AML-193 (cell line): ENCODE results near the gene HMGB4.

Experiments used
- DNase-seq, 2 experiments: peaks; one replicate each; lab custom pipeline; 2025; lab: John Stamatoyannopoulos, UW

The HMGB4 gene, protein sequence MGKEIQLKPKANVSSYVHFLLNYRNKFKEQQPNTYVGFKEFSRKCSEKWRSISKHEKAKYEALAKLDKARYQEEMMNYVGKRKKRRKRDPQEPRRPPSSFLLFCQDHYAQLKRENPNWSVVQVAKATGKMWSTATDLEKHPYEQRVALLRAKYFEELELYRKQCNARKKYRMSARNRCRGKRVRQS

DNA sequence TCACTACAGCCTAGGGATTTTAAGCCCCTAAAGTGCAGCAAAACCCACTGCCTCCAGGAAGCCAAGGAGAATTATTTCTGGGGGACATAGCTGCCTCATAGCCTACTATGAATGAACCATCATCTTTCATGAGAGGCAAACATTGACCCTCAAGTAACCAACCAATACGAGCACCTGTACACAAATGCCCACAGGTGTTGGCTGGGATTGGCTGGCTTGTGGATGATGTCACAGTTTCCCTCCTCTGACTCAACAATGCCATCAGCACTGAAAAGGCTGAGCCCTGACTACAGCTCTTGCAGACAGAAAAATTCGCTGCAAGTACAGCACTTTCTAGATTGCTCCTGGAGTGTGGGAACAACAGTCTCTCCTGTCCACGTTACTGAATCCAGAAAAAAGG, at the start of gene HMGB4:
Gene HMGB4, plus strand, starts transcription at position 301 of the 400 bp plus-strand sequence. CDS start 113 bp downstream, outside the sequence.
- DNase-seq = no peak

DNA sequence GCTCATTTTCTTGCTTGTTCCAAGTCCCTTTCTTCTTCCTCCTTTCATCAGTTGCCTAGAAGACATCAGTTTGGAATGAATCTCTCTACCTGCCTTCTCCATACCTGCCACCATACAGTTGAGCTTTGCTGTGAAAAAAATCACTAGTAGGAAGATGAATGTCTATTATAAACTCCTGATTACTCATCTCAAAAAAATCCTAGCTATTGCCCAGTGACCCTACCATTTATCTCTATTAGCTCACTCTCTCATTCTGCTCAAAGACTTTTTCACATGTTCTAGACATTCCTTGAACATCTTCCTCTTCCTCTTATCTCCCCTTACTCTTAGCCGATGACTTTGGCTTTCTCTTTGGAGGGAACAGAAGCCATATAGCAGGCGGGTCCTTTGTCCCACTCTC, 49.7 kb upstream of the HMGB4 start:
- no peak for DNase-seq

DNA sequence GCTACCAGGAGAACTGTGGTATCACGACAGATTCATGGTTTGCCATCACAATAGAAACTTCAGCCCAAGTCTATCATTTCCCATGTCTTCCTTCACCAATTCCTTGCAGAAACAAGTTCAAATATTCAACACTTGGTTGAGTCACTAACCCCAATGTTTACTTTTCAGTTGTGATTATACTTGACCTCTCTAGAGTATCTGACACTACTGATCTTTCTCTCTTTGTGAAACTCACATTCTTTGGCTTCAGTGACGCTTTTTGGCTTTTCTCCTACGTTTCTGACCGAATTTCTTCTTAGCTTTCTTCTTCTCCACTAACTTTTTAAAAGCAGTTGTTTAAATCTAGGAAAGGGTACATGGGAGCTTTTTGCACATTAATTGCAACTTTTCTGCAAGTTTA, 48.8 kb upstream of the HMGB4 start:
- DNase-seq = no peak

DNA sequence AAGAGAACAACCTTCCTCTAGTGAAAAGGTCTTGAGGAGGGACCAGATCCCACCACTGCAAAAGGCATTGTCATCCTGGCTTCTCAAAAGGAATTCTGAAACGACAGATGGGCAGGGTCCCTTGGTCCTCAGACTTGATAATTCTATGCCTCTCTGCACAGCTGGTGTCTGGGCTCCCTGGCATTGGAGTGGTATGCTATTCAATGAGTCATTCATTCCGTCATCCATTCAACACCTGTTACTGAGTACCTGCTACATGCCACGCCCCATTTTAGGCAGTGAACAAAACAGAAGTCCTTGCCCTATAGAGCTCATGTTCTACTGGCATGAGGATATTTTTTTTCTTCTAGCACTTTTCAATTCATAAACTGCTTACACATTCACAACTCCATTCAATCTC, 45.8 kb upstream of the HMGB4 start:
- no peak for DNase-seq

DNA sequence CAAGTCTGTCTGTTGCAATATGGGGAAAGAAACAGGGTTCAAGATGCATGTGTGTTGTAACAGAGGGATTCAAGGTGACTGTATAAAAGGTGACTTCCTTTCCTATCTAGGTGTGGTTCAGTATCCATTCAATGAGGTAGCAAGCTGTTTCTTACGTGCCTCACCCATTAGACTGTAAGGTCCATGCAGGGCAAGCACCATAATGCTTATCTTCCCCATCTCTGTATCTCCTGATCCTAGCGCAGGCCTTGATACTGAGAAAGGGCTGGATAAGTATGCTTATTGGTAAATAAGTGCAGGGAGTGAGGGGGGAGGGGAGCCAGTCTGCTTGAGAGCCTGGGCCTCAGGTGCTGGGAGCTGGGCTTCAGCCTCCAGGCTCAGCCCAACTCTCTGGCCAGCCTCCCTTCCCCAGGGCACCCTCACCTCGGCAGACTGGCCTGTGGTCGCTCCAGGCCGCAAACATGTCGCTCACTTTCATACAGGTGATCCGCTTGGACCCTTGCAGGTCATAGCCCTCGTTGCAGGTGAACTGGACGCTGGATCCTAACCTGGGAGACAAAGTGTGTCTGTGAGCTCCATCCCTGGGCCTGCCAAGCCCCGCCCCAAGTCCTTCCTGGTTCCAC, 44.5 kb upstream of the HMGB4 start:
- no peak for DNase-seq

DNA sequence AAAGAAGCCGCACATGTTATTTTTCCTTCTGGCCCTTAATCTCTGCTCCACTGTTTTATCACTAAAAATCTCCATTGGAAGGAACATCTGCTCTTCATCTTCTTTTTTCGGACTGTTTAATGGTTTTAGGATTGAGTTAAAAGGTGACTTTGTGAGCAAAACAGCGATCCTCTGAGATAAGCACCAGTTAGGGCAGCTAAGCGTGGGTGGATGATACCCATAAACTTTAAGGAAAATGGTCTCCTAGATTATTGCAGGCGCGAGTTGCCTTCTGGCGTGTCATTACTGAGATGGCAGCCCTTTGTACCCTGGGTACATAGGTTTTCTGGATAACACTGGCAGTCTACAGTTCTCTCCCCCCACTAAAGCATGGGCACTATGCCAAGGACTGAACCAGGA, 44.0 kb upstream of the HMGB4 start:
- DNase-seq = no peak

DNA sequence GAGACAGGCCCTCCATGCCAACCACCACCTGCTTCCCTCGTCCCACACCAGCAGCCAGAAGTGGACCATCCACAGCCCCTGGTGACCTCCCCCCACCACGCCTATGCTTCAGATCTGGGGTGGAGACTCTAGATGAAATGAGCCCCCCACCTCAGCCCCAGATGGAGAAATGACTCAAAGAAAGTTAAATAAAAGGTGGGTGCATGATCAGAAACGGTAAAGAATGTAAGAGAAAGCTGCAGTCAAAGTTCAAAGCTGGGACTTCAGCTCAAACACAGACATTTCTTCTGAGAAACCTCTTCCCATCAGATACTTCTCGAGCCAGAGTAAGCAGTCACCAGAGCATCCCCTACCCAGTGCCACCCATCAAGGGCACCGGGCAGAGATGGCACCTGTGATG, 43.1 kb upstream of the HMGB4 start:
- DNase-seq = no peak

DNA sequence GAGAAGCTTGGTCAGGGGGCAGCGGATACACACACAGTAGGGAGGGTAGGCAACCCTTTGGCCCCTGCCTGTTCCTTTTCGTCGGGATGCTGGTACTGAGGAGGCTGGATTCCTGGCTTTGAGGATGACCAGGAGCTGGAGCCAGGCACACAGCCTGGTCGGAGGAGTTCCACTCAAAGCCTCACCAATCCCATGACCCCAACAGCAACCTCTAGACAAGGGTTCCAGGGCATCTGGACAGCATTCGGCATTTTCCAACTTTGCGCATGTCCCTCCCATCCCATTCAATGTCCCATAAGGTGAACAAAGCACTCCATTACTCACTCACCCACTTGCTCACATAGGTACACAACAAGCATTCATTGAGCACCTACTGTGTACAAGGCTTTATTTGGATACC, 42.6 kb upstream of the HMGB4 start:
- no peak for DNase-seq

DNA sequence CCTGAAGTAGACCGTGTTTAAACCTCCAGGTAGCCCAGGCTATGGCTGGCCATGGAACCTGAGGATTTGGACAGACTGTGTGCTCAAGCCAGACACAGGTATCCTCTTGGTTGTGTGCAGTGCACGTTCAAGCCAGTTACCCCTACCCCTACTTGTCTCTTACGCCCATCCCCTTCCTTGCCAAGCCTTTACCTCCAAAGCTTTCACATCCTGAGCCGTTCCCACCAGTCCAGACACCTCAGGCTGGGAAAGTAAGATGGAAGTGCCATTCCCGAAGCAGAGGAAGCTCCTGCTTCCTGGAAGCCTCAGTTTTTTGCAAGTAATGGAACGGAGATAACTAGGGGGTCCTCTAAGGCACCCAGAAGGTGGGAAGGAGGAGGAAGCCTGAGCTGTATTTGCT, 41.5 kb upstream of the HMGB4 start:
- no peak for DNase-seq

DNA sequence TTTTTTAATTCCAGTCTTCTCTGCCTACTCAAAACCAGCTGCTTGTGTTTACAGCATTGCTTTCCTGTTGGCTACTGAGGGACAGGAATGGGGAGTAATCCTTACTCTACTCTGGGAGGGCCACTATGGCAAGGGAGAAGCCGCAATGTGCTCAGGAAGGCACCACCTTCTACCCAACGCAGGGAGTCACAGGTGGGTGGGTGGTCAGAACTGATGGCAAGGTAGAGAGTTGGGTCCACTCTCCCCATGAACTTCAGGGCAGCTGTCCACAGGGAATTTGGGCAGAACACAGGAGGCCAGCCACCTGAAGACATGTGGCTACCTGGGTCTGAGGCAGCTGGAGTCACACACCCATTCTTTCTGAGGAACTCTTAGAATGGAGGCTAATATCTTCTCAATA, 40.5 kb upstream of the HMGB4 start:
- DNase-seq = no peak

DNA sequence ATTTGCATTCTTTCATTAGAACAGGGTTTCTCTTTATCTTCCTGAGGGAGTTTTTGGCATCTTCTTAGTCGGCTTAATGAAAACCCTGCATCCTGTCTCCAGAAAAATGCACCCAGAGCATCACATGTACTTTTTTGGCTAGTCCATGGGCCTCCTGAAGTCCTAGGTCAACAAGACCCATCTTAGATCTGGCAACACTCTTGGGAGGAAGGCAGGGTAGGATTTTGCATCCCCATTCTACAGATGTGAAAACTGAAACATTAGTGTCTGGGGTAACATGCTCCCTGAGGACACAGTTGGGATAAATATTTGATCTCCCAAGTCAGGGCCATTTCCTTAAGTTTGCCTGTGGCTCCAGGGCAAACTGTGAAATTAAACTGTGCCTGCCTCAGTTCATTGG, 40.0 kb upstream of the HMGB4 start:
- no peak for DNase-seq

DNA sequence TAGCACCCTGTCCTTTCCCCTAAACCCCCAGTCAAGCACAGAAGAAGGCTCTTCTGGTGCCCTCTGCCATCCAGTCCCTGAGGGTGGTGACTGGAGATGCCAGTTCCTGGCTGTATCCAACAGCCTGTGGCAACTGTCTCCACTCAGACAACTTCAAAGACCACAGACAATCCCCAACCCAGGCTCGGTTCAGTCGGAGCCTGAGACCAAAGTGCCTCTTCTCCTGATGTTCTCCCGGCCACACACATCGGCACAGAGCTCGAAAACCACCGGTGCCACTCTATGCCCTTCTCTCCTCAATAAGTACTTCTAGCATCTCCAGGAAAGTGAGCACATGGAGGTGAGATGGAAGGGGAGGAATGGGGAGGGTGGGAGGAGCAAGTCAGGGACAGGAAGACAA, 39.6 kb upstream of the HMGB4 start:
- DNase-seq = no peak

DNA sequence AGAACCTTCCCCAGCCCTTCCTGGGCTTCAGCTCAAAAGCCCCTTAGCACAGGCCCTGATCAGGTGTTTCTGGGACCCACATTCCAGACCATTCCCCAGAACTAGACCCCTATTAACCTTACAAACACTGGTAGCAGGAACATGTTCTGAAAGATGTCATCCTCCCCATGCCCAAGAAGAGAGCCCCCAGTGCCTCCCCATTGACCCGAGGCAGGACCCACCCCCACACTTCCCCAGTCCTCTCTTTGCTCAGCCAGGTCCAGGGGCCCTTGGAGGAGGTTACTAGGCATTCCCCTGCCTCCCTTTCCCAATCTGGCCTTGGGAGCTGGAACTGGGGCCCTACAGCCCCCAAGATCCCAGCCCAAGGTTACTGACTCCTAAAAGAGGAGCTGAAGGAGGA, 38.9 kb upstream of the HMGB4 start:
- DNase-seq = no peak

DNA sequence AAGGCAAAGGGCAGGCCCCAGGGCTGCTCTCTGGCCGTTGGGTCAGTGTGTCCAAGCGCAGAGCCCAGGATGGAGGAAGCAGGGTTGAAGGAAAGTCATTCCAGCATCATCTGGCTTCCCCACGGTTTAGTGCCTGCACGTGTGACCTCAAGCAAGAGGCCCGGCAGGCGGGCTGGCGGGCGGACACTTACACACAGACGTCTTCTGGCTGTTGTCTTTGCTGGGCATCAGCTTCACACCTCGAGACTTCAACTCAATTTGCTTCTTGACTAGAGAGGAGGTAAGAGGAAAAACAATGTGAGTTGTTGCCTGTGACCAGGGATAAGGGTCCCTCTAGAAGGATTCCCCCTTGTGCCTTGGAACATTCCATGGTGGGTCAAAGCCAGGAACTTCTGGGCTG, 38.4 kb upstream of the HMGB4 start:
- no peak for DNase-seq

DNA sequence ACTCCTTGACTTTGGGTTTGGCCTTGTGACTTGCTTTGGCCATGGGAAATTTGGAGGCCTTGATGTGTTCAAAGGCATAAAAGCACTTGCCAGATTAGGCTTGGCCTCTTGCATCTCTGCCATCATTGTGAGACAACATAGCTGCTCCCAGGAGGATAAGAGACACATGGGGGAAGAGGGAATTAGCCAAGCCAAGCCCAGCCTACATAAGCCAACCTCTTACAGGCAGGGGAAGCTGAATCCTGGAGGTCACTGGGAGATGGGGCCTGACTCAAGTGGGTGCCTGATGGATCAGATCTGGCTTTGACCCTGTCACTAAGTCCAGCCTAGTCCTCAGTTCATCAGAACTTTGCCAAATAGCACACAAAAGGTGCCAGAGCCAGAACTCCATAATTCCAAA, 37.6 kb upstream of the HMGB4 start:
- no peak for DNase-seq

DNA sequence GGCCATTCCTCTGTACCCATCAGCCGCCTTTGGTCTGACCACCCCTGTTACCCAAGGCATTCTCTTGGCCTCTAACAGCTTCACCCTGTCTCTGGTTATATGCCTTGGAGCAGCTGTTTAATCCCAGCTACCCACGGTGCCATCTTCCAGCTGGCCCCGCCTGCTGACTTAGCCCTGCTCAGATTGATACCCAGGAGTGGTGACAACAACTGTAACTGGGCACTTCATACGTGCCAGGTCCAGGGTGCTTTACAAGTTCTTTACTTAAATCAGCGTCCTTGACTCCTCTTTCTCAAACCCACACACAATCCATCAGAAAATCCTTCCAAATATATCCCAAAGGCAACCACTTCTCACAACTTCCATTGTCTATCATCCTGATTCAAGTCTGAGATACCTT, 37.2 kb upstream of the HMGB4 start:
- DNase-seq = no peak

DNA sequence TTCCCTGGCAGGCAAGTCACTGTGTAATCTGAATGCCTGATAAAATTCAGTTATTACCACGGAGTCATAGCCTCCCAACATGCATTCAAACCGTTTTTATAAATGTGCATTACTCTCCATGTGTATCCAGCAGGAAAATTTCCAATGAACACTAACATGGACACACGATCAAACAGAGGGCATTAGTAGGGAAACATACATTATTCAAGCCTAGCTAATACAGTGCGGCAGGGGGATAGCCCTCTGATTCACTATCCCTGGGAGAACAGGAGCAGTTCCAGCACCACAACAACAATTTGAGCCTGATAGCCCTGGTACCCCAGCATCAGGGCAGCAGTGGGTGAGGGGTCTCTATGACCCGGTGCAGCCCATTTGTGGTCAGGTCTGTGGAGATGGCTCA, 35.8 kb upstream of the HMGB4 start:
- no peak for DNase-seq

DNA sequence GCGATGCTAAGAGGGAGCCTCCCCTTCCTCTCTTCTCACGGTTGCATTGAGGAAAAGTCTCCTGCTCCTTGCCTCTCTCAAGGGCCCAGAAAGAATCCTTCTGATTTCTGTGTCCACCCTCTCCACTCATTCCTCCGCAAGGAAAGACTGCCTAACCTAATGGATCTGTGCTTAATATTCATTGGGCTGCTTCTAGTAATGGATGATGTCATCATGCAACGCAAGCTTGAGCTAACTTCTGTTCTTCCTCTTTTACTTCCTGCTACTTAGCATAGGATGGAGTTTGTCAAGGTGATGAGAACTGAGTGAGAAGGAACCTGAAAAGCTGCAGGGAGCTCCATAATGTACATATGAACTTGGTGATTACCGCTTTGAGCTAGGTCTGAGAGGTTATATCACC, 35.2 kb upstream of the HMGB4 start:
- no peak for DNase-seq

DNA sequence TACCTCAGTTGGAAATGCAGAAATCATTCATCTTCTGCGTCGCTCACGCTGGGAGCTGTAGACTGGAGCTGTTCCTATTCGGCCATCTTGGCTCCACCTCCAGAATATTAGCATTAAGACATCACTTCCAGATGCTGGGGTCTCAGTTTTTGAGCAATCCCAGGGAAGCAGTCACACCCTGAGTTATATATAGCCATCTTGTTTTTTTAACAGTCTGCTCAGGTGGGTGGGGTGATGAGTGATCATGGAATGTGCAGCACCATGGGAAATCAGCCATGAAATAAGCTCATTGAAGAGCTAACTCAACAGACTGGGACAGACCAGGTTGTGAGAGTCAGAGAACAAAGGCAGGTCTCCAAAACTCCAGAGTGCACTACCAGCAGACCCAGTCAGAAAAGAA, 27.0 kb upstream of the HMGB4 start:
- no peak for DNase-seq

DNA sequence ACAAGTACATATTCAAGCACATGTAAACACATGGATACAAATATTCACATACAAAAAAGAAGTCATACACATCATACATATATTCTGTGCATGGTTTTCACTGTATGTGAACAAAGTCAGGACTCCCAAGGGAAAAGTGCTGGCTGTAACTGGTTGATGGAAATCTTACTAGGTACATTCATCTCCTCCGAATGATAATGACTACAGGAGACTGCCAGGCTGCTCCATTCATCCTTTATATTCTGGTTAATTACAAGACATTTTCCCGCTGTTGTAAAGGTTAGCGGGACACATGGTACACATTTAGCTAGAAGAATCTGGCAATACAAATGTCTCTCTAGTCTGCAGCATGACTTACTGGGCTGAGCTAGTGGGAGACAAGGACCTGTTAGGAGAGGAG, 26.2 kb upstream of the HMGB4 start:
- DNase-seq = no peak

DNA sequence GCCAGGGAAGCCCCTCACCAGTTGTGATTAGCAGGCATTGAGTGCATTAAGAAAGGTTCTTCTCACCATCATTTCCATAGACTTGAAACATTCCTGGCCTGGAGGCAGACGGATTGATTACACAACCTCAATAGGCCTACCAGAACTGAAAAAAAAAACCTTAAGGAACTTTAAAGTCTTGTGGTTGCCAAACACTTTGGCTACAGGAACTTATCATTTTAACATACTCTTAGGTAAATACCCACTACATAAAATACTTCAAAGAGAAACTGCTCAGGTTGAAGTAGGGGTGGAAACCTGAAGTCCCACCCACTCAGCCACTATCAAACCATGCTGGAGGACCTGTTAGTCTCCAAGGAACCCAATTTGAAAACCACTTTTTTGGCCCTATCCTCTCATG, 22.4 kb upstream of the HMGB4 start:
- no peak for DNase-seq

DNA sequence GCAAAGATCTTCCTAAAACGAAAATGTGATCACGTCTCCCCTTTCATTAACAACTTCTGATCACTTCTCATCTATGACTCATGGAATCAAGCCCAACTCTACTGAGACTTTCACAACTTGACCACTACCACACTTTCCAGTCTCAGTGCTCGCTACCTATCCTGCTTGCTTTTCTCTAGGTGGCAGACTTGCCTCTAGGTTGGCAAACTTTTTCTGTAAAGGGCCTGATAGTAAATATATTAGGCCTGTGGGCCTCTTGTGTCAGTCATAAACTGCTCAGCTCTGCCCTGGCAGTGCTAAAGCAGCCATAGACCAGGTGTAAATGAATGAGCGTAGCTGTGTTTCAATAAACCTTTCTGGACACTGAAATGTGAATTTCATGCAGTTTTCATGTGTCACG, 21.5 kb upstream of the HMGB4 start:
- DNase-seq = no peak

DNA sequence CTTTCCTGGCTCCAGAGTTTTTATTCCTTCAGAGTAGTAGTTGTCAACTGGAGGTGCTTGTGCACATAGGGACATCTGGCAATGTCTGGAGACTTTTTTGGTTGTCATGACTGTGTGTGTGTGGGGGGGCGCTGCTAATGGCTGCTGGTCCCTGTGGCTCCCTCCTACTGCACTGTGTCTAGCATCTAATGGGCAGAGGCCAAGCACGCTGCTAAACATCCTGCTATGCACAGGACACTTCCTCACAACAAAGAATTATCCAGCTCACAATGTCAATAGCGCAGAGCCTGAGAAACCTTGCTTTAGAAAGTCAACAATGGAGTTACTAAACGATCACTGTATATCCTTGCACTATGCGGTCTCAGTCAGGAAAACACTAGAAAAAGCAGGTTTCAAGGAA, 19.7 kb upstream of the HMGB4 start:
- no peak for DNase-seq

DNA sequence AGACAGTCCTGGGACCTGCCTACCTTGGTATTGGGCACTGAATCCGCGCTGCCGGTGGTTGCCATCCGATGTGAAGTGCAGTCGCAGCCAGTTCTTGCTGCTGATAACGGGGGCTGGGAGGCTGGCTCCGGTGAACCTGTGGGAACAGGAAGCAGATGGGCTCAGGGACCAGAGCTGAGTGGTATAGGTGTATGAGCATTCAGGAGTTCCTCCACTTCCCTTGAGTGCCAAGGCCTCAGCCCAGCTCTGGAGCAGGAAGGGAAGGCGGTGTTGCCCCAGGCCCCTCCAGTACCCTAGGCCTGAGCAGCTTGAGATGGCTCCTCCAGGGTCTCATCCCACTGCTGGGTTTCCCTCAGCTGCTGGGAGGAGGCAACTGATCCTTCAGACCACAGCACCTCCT, 17.0 kb upstream of the HMGB4 start:
- no peak for DNase-seq
